HL-60 (cell line): ENCODE results near the gene TRAF7. TPM values are rescaled to one million over a fixed set of nuclear protein-coding genes. Genes with fewer than 3 reads are reported as not detected.

Experiments
- DNase-seq, 2 experiments: peaks; one replicate each; pipeline ENCODE4 v3.0.0-alpha.2; 2010 to 2020; ENCODE audit warnings: low read depth in 1 of 2, low spot score in 1 of 2
- H3K27ac ChIP-seq: fragments of 250-450 bp; sonication (Bioruptor Pico); replicated peaks from 2 replicates; pipeline ENCODE4 v1.5.1; 2020; ENCODE audit warnings: mild to moderate bottlenecking, moderate library complexity
- H3K27me3 ChIP-seq: fragments of 250-450 bp; sonication (Bioruptor Pico); 2 replicates; pipeline ENCODE4 v1.5.1; 2021; ENCODE audit warnings: mild to moderate bottlenecking, moderate library complexity; ENCODE audit not compliant: insufficient read depth, poor library complexity, severe bottlenecking
- H3K4me3 ChIP-seq: replicated peaks from 2 replicates; pipeline ENCODE4 v1.5.1; 2011; ENCODE audit warnings: mild to moderate bottlenecking, control low read depth, low read length; ENCODE audit not compliant: insufficient read depth
- CTCF ChIP-seq: IDR thresholded peaks from one replicate; pipeline ENCODE4 v1.5.1; 2011; ENCODE audit warnings: low read length, control low read depth, inconsistent platforms; ENCODE audit not compliant: insufficient read depth
- GABPA ChIP-seq: IDR thresholded peaks from 2 replicates; pipeline ENCODE4 v1.6.1; 2012; ENCODE audit warnings: low read depth
- POLR2AphosphoS5 ChIP-seq: IDR thresholded peaks from 2 replicates; pipeline ENCODE4 v1.6.1; 2012; ENCODE audit warnings: low read depth
- REST ChIP-seq: IDR thresholded peaks from 2 replicates; pipeline ENCODE4 v1.6.1; 2012; ENCODE audit warnings: low read depth; ENCODE audit not compliant: insufficient replicate concordance
- SPI1 ChIP-seq: IDR thresholded peaks from 2 replicates; pipeline ENCODE4 v1.6.1; 2012; ENCODE audit warnings: low read depth, mild to moderate bottlenecking, borderline replicate concordance
- microRNA-seq: library from miRNA; unstranded; fragments of <30 nt; microRNA quantifications from one replicate; pipeline ENCODE4, GENCODE V29; 2018

TRAF7 gene

GRCh38 chr16:2226918-2227317, 71.3 kb downstream of the TRAF7 start:
- TF ChIP-seq REST (no peak), POLR2AphosphoS5 (no peak), CTCF (no peak), GABPA (no peak), SPI1 (no peak)
- no peak for DNase-seq
- Histone ChIP-seq H3K4me3 (no peak overlapping the region), H3K27ac (no peak overlapping the region), H3K27me3 (no peaks in the 10 kb centered on the region)

Small RNA genes within 50 kb of the gene (microRNA-seq; reads per million reads assigned to microRNA genes)
- gene MIR3180-5: not detected
- not detected for gene MIR4516
- not detected for gene MIR6511B1
